KOPT-K1 (cell line): ENCODE data around the gene INPP5K.
"Not testable (repeated sequence)": the region's sequence is repeated elsewhere in the genome, so short reads cannot be mapped to it uniquely, and the experiment has no call there.

Experiments used
- H3K27ac ChIP-seq: fragments of 200-600 bp; sonication (generic); 2 replicates; pipeline ENCODE4 v1.5.1; 2016; ENCODE audit warnings: antibody characterized with exemption, mild to moderate bottlenecking, low read depth, low read length; ENCODE audit not compliant: poor library complexity, severe bottlenecking
- H3K36me3 ChIP-seq: fragments of 200-600 bp; sonication (generic); 2 replicates; pipeline ENCODE4 v1.5.1; 2017; ENCODE audit warnings: antibody characterized with exemption, mild to moderate bottlenecking, low read length, moderate library complexity; ENCODE audit not compliant: insufficient read depth
- H3K9me3 ChIP-seq: fragments of 200-600 bp; sonication (generic); 2 replicates; pipeline ENCODE4 v1.5.1; 2017; ENCODE audit warnings: antibody characterized with exemption, low read length, mild to moderate bottlenecking; ENCODE audit not compliant: insufficient read depth, poor library complexity, severe bottlenecking

Gene INPP5K

GRCh38 chr17:1516388-1517161, at the start of gene INPP5K:
INPP5K (minus strand) TSS chr17:1516612; CDS start chr17:1516499, 113 bp downstream.
- no peaks in the 10 kb centered on the region for H3K9me3 ChIP-seq
- peaks cover 55% of the 10 kb centered on the region for H3K36me3 ChIP-seq
- peak within 1 kb of the TSS; percentile 68 for H3K27ac ChIP-seq

- H3K36me3 ChIP-seq: no peaks in the 10 kb centered on the region
- peak overlapping the region; percentile 10 for H3K27ac ChIP-seq
- H3K9me3 ChIP-seq: no peaks in the 10 kb centered on the region
These were observed 49.5 kb upstream of the INPP5K start for GRCh38 chr17:1565877-1566276.

GRCh38 chr17:1563786-1564613, 47.6 kb upstream of the INPP5K start:
- Histone ChIP-seq H3K9me3 (no peaks in the 10 kb centered on the region), H3K36me3 (peaks cover 13% of the 10 kb centered on the region), H3K27ac (peak overlapping the region; percentile 7)

- H3K36me3 ChIP-seq: peaks cover 18% of the 10 kb centered on the region
- peak overlapping the region; percentile 71 for H3K27ac ChIP-seq
- H3K9me3 ChIP-seq: not testable (repeated sequence)
These were observed 47.0 kb upstream of the INPP5K start for GRCh38 chr17:1563471-1563785.

- Histone ChIP-seq H3K9me3 (no peaks in the 10 kb centered on the region), H3K36me3 (peaks cover 30% of the 10 kb centered on the region), H3K27ac (peak overlapping the region; percentile 71)
These were observed 45.8 kb upstream of the INPP5K start for GRCh38 chr17:1562176-1562643.

GRCh38 chr17:1561420-1562175, 45.2 kb upstream of the INPP5K start:
- Histone ChIP-seq H3K36me3 (peaks cover 36% of the 10 kb centered on the region), H3K27ac (peak overlapping the region; percentile 71), H3K9me3 (no peaks in the 10 kb centered on the region)

GRCh38 chr17:1560858-1561355, 44.5 kb upstream of the INPP5K start:
- peak overlapping the region; percentile 71 for H3K27ac ChIP-seq
- peaks cover 43% of the 10 kb centered on the region for H3K36me3 ChIP-seq
- H3K9me3 ChIP-seq: no peaks in the 10 kb centered on the region

GRCh38 chr17:1560101-1560857, 43.9 kb upstream of the INPP5K start:
- H3K27ac ChIP-seq: peak overlapping the region; percentile 71

GRCh38 chr17:1559047-1560043, 42.9 kb upstream of the INPP5K start:
- Histone ChIP-seq H3K36me3 (peaks cover 59% of the 10 kb centered on the region), H3K9me3 (no peaks in the 10 kb centered on the region), H3K27ac (no peak overlapping the region)

More at GRCh38 chr17:1560101-1560857, 43.9 kb upstream of the INPP5K start:
- Histone ChIP-seq H3K36me3 (peaks cover 50% of the 10 kb centered on the region), H3K9me3 (no peaks in the 10 kb centered on the region)

GRCh38 chr17:1558401-1558800, 42.0 kb upstream of the INPP5K start:
- no peaks in the 10 kb centered on the region for H3K9me3 ChIP-seq

GRCh38 chr17:1557355-1558095, 41.1 kb upstream of the INPP5K start:
- no peak overlapping the region for H3K27ac ChIP-seq
- H3K36me3 ChIP-seq: peaks cover 77% of the 10 kb centered on the region
- H3K9me3 ChIP-seq: no peaks in the 10 kb centered on the region

More at GRCh38 chr17:1558401-1558800, 42.0 kb upstream of the INPP5K start:
- Histone ChIP-seq H3K27ac (no peak overlapping the region), H3K36me3 (peaks cover 68% of the 10 kb centered on the region)

GRCh38 chr17:1555651-1556471, 39.4 kb upstream of the INPP5K start:
- Histone ChIP-seq H3K27ac (no peak overlapping the region), H3K9me3 (no peaks in the 10 kb centered on the region), H3K36me3 (peaks cover 94% of the 10 kb centered on the region)
